Central memory CD4-positive, alpha-beta T cell (primary cell): ENCODE results near the gene S1PR4.
"Not testable (repeated sequence)": the region's sequence is repeated elsewhere in the genome, so short reads cannot be mapped to it uniquely, and the experiment has no call there.

Experiments used
- DNase-seq: peaks from one replicate; pipeline ENCODE4 v3.0.0; 2022

The S1PR4 gene

DNA sequence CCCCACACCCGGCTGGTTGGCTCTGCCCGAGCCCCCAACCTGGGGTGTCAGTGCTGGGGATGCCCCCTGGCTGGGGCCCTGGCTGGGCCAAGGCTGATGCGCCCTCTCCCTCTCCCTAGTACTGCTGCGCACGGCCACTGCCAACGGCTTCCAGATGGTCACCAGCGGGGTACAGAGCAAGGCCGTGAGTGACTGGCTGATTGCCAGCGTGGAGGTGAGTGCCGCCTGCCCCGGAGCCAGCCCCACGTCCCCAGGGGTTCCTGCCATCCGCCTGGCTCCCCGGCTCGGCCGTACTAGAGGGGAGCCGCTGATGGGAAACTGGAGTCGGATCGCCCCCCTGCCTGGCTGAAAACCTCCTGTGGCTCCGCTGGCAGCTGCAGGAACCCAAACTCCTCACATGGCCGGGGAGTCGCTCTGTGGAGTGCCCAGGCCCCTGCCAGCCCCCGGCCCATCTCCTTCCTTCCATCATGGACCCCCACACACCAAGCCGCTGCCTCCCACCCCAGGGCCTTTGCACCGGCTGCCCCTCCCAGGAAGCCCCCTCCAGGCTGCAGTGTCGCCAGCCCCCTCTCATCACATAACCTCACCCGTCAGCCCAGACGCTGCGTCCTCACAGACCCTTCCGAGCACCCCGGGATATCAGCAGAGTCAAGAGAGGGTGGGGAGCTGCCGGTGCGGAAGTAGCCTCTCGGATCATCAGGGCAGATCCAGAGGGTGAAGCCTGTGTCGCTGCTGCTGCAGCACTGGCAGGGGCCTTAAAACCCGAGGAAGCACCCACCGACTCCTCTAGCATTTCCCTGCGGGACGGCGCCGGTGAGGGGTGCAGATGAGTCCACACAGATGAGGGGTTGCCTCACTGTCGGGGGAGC, 17.7 kb downstream of the S1PR4 start:
- DNase-seq, result no peak

DNA sequence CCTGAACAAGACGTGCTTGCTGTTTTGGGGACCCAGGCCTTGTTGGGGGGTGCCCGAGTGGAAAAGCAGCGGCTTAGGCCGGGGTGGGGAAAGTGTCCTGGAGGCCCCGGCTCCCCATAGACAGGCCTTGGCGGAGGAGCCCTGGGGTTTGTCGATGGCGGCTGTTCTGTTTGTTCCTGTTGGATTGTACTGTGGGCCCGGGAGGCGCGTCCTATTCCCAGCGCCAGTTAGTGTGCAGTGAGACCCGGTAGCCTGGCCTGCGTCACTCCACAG, 18.3 kb downstream of the S1PR4 start:
- no peak for DNase-seq

DNA sequence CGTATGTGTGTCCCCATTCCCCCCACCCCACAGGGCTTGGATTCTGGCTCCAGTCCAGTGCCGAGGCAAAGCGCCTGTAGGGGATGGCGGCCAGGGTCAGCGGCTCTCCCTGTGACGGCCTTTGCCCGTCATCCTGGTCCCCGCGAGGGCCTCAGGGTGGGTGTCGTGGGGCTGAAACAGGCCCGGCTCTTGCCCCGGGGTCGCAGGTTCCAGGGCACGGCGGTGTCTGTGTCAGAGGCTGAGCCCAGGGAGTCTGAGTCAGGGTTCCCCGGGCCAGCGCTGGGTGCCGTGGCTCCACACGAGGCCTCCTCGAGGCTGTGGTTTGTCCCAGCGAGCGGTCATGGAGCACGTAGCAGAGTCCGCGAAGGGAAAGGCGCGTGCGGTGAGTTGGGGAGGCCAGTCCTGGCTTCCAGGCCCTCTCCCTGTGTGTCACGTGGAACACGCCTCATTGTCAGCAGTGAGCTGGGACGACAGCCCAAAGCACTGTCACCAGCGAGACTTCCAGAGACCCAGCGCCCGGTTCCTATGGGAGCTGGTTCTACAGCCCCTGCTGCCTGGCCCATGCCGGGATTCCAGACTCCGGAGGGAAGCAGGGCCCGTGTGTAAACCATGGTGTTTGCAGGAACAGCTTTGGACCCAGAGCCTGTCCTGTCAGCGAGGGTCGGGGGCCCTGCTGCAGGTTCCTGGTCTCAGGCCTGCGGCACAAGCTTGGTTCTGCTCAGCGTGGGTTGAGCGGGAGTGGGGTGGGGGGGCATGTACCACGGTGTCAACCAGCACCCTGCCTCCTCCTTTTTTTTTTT, 20.5 kb downstream of the S1PR4 start:
- DNase-seq, result no peak

DNA sequence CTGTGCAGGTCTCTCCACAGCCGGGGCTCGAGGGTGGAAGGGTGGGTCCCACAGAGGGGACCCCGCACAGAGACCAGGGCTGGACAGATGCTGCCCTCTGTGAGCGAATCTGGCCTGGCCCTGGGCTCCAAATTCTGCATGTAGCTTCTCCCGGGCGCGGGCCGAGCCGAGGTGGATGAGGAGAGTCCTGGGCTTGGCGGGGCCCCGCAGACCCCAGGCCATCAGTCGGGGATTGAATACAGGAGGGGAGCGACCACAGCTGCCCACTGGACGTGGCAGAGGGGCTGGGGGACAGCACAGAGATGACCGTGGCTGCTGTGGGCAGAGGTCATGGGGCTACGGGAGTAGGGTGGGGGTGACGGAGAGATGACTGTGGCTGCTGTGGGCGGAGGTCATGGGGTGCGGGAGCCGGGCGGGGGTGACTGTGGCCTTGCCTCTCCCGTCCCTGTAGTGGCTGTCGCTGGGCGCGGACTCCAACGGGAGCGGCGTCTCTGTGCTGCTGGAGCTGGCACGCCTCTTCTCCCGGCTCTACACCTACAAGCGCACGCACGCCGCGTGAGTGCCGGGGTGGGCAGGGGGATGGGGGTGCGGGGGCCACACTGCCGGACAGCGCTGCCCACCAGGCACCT, 22.6 kb downstream of the S1PR4 start:
- DNase-seq, result no peak

DNA sequence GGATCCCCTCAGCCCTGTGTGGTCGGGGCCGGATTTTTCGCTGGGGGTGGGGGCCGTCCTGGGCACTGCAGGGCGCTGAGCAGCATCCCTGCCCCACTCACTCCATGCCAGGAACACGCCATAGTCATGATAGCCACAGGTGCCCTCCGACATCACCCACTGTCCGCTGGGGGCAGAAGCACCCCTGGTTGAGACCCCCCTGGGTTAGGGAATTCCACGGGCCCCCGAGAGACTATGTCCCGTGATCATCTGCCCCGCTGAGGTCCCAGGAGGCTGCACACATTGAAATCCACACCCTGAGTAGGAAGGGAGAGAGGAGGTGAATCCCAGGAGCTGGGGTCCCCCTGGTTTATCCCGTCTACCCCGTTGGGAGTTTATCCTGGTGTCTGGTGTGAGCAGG, 23.3 kb downstream of the S1PR4 start:
- no peak for DNase-seq

DNA sequence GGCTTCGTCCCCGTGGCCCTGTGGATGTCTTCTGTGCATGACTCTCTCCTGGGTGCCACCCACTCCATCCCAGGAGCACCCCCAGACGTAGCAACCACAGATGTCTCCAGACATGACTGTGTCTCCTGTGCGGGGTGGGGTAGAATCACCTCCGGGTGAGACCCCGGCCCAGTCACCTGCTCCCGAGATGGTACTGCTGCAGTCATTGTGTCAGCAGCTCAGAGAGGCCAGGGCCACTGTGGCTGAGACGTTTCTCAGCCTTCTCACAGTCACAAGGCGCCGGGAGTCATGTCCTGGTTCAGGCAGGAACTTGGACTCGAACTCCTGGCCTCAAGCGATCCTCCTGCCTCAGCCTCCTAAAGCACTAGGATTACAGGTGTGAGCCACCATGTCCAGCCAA, 23.8 kb downstream of the S1PR4 start:
- DNase-seq, result no peak

DNA sequence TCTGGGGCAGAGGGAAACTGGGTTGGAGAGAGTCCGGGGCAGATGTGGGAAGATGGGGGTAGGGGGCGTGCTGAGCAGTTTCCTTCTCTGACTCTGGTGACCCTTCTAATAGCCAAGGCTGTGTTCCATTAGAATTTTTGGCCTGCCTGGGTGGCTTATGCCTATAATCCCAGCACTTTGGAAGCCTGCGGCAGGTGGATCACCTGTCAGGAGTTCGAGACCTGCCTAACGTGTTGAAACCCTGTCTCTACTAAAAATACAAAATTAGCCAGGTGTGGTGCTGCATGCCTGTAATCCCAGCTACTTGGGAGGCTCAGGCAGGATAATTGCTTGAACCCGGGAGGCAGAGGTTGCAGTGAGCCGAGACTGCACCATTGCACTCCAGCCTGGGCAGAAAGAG, 24.3 kb downstream of the S1PR4 start:
- not testable (repeated sequence) for DNase-seq

DNA sequence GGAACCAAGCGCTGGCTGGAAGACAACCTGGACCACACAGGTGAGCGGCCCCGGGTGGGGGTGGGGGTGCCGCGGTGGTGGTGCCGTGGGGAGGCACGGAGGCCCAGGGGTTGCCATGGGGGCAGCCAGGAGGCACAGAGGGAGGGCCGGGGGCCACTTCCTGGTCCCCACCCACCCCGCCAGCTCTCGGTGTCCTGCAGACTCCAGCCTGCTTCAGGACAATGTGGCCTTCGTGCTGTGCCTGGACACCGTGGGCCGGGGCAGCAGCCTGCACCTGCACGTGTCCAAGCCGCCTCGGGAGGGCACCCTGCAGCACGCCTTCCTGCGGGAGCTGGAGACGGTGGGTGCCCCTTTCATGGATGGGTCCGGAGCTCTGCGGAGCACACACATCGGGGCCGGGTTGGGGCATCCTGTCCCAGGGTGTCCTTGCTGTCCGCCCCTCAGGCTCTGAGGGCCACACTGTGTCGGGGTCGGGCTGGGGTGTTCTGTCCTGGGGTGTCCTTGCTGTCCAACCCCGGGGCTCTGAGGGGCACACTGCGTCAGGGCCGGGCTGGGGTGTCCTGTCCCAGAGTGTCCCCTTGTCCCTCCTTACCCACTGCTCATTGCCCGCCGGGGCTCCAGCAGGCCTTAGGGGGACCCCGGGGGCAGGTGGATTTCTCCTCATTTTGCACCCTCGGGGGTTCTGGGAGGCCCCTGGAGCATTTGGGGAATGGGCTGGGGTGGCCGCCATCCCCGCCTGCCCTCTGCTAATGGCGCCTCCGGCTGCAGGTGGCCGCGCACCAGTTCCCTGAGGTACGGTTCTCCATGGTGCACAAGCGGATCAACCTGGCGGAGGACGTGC, 25.5 kb downstream of the S1PR4 start:
- no peak for DNase-seq

DNA sequence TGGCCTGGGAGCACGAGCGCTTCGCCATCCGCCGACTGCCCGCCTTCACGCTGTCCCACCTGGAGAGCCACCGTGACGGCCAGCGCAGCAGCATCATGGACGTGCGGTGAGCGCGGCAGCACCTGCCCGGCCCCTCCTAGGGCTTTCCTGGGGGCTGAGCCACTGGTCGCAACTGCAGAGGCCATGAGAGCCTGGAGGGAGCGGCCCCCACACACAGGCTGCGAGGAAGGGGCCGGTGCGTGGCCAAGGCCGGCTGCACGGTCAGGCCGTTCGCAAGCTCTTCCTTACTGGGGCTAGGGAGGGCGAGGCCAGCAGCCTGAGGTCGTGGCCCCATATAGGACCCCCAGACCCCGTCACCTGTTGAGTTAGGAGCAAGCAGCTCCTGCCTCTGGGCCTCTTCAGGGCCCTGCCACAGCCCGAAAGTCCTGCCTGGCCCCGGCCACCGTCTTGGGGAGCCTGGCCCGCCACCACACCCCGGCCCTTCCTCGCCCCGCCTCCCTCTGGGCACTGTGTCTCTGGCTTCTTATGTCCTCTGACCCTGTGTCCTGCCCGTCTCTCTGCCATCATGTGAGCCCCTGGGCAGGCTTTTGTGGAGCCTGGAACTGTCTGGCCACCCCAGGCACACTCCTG, 26.2 kb downstream of the S1PR4 start:
- DNase-seq, result no peak

DNA sequence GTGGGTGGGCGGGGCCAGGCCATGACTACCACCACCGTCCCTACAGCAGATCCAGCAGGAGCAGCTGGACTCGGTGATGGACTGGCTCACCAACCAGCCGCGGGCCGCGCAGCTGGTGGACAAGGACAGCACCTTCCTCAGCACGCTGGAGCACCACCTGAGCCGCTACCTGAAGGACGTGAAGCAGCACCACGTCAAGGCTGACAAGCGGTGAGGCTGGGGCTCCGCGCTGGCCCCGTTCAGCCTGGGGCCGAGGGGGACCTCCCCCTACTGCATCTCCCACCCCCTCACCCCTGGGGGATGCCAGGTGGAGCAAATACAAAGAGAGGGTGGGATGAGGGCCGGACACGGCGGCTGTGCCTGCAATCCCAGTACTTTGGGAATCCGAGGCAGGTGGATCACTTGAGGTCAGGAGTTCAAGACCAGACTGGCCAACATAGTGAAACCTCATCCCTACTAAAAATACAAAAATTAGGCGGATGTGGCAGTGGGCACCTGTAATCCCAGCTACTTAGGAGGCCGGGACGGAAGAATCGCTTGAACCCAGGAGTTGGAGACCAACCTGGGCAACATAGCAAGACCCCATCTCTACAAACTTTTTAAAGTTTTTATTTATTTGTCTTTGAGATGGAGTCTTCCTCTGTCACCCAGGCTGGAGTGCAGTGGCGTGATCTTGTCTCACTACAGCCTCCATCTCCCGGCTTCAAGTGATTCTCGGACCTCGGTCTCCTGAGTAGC, 27.8 kb downstream of the S1PR4 start:
- DNase-seq, result no peak

DNA sequence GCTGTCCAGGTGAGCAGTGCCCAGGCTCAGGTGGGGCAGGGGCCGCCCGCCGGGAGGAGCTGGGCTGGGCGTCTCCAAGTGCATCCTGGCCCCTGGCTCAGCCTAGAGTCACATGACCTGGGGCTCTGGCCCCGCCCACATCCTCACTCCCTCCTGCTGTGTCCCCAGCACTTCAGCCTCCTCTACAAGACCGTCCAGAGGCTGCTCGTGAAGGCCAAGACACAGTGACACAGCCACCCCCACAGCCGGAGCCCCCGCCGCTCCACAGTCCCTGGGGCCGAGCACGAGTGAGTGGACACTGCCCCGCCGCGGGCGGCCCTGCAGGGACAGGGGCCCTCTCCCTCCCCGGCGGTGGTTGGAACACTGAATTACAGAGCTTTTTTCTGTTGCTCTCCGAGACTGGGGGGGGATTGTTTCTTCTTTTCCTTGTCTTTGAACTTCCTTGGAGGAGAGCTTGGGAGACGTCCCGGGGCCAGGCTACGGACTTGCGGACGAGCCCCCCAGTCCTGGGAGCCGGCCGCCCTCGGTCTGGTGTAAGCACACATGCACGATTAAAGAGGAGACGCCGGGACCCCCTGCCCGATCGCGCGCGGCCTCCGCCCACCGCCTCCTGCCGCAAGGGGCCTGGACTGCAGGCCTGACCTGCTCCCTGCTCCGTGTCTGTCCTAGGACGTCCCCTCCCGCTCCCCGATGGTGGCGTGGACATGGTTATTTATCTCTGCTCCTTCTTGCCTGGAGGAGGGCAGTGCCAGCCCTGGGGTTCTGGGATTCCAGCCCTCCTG, 29.1 kb downstream of the S1PR4 start:
- no peak for DNase-seq

DNA sequence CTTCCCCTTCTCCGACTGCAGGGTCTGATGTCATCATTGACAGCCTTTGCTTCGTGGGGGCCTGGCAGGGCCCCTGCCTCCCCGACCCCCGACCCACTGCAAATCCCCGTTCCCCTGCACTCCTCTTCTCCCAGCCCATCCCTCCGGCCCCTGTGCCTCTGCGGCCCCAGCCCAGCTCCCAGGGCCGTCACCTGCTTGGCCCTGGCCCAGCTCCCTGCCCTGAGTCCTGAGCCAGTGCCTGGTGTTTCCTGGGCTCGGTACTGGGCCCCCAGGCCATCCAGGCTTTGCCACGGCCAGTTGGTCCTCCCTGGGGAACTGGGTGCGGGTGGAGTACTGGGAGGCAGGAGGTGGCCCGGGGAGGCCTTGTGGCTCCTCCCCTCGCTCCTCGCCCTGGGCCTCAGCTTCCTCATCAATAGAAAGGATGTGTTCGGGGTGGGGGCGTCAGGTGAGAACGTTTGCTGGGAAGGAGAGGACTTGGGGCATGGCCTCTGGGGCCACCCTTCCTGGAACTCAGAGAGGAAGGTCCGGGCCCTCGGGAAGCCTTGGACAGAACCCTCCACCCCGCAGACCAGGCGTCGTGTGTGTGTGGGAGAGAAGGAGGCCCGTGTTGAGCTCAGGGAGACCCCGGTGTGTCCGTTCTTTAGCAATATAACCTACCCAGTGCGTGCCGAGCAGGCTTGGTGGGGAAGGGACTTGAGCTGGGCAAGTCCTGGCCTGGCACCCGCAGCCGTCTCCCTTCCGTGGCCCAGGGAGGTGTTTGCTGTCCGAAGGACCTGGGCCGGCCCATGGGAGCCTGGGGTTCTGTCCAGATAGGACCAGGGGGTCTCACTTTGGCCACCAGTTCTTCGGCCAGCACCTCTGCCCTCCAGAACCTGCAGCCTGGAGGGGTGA, 30.0 kb downstream of the S1PR4 start:
- DNase-seq, result no peak

DNA sequence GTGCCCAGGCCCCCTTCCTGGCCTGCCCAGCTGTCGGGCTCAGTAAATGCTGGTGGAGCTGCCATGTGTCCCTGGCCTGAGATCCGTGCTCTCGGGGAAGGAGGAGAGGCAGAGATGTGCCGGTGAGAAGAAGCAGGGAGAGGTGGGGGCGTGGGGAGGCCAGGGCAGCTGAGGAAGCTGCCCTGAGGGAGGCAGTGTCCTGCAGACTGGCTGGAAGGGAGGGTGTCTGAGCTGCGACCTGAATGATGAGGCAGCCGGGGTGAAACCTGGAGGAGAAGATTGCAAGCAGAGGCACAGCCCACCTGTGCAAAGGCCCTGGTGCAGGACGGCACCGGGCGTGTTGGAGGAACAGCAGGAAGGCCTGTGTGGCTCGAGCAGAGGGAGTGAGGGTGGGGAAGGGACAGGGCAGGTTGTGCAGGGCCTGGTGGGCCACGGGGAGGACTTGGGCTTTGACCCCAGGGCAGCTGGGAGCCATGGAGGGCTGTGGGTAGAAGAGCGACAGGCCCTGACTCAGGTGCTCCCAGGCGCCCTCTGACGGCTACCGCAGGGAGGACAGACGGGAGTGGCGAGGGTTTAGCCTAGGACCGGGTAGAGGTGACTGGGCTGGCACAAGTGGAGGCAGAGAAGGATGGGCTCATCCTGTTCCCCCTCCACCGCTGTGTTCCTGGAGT, 31.9 kb downstream of the S1PR4 start:
- peak; percentile 49 for DNase-seq

DNA sequence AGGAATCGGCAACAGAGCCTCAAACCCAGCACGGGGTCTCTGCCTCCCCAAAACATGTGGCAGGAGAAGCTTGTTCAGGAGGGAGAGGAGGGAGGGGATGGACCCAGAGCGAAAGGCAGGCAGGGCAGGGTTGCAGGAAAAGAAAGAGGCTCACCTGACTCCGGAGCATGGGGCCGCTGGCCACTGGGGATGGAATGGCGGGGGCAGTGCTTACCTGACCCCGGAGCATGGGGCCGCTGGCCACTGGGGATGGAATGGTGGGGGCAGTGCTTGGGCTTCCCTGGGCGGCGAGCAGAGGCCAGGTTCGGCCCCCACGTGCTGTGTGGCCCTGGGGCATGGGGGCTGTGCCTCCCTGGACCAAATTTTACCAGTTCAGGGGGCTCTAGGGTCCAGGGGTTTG, 32.6 kb downstream of the S1PR4 start:
- DNase-seq, result no peak

DNA sequence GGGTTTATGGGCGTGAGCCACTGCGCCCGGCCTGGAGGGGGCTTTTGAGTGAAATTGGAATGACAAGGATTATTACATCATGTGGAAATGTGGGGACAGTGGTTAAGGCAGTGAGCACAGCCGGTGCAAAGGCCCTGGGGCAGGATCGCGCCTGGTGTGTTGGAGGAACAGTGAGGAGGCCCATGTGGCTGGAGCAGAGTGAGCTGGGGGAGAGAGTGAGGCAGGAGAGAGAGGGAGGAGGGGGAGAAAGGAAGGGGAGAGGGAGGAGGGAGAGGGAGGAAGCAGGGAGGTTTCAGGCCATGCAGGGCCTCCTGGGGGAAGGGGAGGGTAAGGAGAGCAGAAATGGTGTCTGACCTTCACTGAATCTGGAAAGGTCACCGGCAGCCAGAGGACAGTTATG, 34.6 kb downstream of the S1PR4 start:
- DNase-seq, result no peak

DNA sequence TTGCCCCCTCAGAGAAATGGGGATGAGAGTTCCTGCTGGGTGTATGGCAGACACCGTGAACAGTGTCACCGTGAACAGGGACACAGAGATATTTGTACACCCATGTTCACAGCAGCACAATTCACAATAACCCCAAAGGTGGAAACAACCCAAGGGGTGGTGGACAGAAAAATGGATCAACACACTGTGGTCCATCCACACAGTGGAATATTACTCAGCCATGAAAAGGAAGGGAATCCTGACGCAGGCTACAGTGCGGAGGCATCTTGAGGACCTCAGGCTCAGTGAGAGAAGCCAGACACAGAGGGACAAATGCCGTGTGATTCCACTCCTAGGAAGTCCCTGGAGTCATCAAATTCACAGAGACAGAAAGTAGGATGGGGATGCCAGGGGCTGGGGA, 38.3 kb downstream of the S1PR4 start:
- DNase-seq, result no peak

DNA sequence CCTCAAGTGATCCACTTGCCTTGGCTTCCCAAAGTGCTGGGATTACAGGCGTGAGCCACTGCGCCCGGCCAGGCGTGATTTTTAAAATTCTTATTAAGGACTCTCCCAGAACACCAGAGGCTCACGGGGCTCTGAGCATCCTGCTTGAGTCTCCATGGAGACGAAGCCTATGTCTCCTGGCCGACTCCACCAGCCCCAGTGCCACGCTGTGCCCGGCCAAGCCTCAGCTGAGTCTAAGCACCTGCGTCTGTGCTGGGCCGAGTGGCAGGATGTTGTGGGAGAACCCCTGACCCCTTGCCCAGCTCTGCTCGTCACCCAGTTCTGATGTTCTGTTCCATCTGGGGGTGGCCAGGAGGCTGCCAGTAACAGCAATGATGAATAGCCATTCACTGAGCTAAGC, 42.0 kb downstream of the S1PR4 start:
- DNase-seq, result no peak

DNA sequence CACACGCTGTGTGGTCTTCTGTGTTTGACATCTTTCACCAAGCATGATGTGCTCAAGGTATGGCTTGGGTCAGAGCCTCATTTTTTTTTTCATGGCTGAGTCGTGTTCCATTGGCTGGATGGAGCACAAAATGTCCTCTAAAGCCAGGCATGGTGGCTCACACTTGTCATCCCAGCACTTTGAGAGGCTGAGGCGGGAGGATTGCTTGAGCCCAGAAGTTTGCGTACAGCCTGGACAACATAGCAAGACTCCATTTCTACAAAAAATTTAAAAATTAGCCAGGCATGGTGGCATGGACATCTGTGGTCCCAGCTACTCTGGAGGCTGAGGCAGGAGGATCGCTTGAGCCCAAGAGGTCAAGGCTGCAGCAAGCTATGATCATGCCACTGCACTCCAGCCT, 43.0 kb downstream of the S1PR4 start:
- DNase-seq, result not testable (repeated sequence)

DNA sequence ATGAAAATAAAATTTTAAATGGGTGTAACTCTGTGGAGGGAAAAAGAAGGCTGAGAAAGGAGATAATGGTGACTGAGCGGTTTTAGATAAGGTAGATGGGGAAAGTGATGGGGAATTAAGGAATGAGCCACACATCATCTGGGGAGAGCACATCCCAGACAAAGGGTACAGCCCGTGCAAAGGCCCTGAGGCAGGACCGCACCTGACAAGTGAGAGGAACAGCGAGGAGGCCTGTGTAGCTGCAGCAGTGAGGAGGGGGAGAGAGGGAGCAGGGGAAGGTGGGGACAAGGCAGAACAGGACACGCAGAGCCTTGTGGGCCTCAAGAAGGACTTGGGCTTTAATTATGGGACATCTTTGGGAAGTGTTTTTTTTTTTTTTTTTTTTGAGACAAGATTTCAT, 44.1 kb downstream of the S1PR4 start:
- no peak for DNase-seq
